ENCODE results near the gene TPCN2. TPM values are rescaled to one million over a fixed set of nuclear protein-coding genes. Genes with fewer than 3 reads are reported as not detected.

TPCN2 gene
- total RNA-seq, 5 donors from 2014 or later (not counting 1 experiment from before 2014, with no cell fraction given), result 14.9 to 34.3 (median 19.4) TPM

DNA sequence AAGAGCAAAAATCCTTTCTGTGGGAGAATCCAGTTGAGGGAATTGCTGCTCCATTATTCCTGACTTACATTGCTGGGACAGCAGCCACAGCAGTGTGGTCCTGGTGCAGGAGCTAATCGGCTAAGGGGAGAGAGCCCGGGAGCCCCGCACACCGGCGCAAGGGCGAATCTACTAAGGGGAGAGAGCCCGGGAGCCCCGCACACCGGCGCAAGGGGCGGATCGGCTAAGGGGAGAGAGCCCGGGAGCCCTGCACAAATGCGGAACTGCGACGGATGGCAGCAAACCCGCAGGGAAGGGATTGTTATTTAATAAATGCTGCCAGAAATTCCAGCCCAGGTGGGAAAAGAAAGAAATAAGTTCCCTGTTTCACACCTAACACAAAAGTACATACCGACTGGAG lies 43.5 kb downstream of the TPCN2 start:
- DNase-seq (no peak), ATAC-seq (replicated peaks in 1 of 4) (no peak)
- Histone ChIP-seq H3K27me3 (replicated peaks in 1 of 2; ENCODE audit: control insufficient read depth in 2 of 2, extremely low read depth in 1 of 2, insufficient read depth in 2 of 2, low read length in 1 of 2) (no peaks in the 10 kb centered on the region), H3K27ac (ENCODE audit: low read length) (no peak overlapping the region), H3K4me3 (ENCODE audit: control insufficient read depth in 1 of 2, extremely low read depth in 1 of 2, low read length in 1 of 2) (no peak overlapping the region), H3K4me1 (ENCODE audit: control insufficient read depth in 1 of 2, extremely low read depth in 1 of 2, insufficient read depth in 2 of 2, low read length in 2 of 2) (peaks cover 0 to 4% of the 10 kb centered on the region in 2 experiments), H3K36me3 (ENCODE audit: control insufficient read depth in 2 of 2, extremely low read depth in 1 of 2, insufficient read depth in 1 of 2, low read length in 1 of 2) (peaks cover 0 to 15% of the 10 kb centered on the region in 2 donors), H3K9me3 (no peaks in the 10 kb centered on the region)
- 87% methylated on average over 12 of the region's 18 CpGs for WGBS (ENCODE audit: insufficient coverage)
- Mint-ChIP-seq H3K4me1 (peaks cover 0 to 4% (median 0%) of the 10 kb centered on the region in 3 donors), H3K27me3 (no peaks in the 10 kb centered on the region), H3K36me3 (peaks cover 15% of the 10 kb centered on the region), H3K4me3 (no peak overlapping the region), H3K9me3 (no peaks in the 10 kb centered on the region), H3K27ac (no peak overlapping the region)
- ChIA-PET POLR2A (no interaction called here), CTCF (no interaction called here)

DNA sequence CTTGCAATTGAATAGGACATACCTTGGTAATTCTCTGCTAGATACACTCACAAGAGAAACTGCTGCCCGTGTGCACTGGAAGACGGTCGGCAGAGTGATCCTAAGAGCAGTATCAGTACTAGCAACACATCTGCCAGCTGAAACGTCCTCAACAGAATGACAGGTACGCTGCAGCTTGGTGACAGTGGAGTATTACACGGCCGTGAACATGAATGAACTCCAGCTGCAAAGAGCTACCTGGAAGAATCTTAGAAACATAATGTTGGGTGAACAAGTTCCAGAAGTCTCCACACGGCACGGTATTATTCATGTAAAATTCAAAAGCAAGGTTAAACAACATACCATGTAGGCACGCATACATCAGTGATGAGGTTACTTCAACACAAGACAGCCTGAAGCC lies 44.4 kb downstream of the TPCN2 start:
- Histone ChIP-seq H3K36me3 (ENCODE audit: control insufficient read depth in 2 of 2, extremely low read depth in 1 of 2, insufficient read depth in 1 of 2, low read length in 1 of 2) (peaks cover 0 to 7% of the 10 kb centered on the region in 2 donors), H3K4me3 (ENCODE audit: control insufficient read depth in 1 of 2, extremely low read depth in 1 of 2, low read length in 1 of 2) (no peak overlapping the region), H3K9me3 (no peaks in the 10 kb centered on the region), H3K4me1 (ENCODE audit: control insufficient read depth in 1 of 2, extremely low read depth in 1 of 2, insufficient read depth in 2 of 2, low read length in 2 of 2) (peaks cover 0 to 4% of the 10 kb centered on the region in 2 experiments), H3K27ac (ENCODE audit: low read length) (no peak overlapping the region), H3K27me3 (replicated peaks in 1 of 2; ENCODE audit: control insufficient read depth in 2 of 2, extremely low read depth in 1 of 2, insufficient read depth in 2 of 2, low read length in 1 of 2) (no peaks in the 10 kb centered on the region)
- 89% methylated on average over 8 of the region's 10 CpGs for WGBS (ENCODE audit: insufficient coverage)
- POLR2A ChIA-PET, result interaction anchor here in 1 of 2 donors (0.7 kb wide), 1 partner anchor 398 kb away, joined by 3 read pairs; no protein-coding TSS in a partner anchor
- peaks cover 0 to 4% (median 0%) of the 10 kb centered on the region in 3 donors for H3K4me1 Mint-ChIP-seq
- ATAC-seq (replicated peaks in 1 of 4) (no peak), DNase-seq (no peak)
- no peaks in the 10 kb centered on the region for H3K27me3 Mint-ChIP-seq
- peaks cover 15% of the 10 kb centered on the region for H3K36me3 Mint-ChIP-seq
- H3K9me3 Mint-ChIP-seq, result no peaks in the 10 kb centered on the region
- H3K27ac Mint-ChIP-seq, result no peak overlapping the region
- H3K4me3 Mint-ChIP-seq, result no peak overlapping the region
- CTCF ChIA-PET, result interaction anchor here in 1 of 2 donors (0.5 kb wide), 1 partner anchor 557 kb away, joined by 3 read pairs; no protein-coding TSS in a partner anchor

GRCh38 chr11:69094111-69094914 lies 45.6 kb downstream of the TPCN2 start:
- no peak for DNase-seq
- Mint-ChIP-seq H3K36me3 (peaks cover 15% of the 10 kb centered on the region), H3K27me3 (no peaks in the 10 kb centered on the region), H3K27ac (no peak overlapping the region), H3K4me1 (peaks cover 0 to 2% (median 0%) of the 10 kb centered on the region in 3 donors), H3K4me3 (no peak overlapping the region), H3K9me3 (no peaks in the 10 kb centered on the region)
- ChIA-PET CTCF (no interaction called here), POLR2A (no interaction called here)
- Histone ChIP-seq H3K36me3 (ENCODE audit: control insufficient read depth in 2 of 2, extremely low read depth in 1 of 2, insufficient read depth in 1 of 2, low read length in 1 of 2) (peaks cover 0 to 3% of the 10 kb centered on the region in 2 donors), H3K9me3 (no peaks in the 10 kb centered on the region), H3K27me3 (replicated peaks in 1 of 2; ENCODE audit: control insufficient read depth in 2 of 2, extremely low read depth in 1 of 2, insufficient read depth in 2 of 2, low read length in 1 of 2) (no peaks in the 10 kb centered on the region), H3K4me1 (ENCODE audit: control insufficient read depth in 1 of 2, extremely low read depth in 1 of 2, insufficient read depth in 2 of 2, low read length in 2 of 2) (no peaks in the 10 kb centered on the region), H3K27ac (ENCODE audit: low read length) (no peak overlapping the region), H3K4me3 (ENCODE audit: control insufficient read depth in 1 of 2, extremely low read depth in 1 of 2, low read length in 1 of 2) (no peak overlapping the region)
- WGBS (ENCODE audit: insufficient coverage), result 91% methylated on average over 8 of the region's 16 CpGs
- ATAC-seq (replicated peaks in 1 of 4), result no peak

- no peak for DNase-seq
- Histone ChIP-seq H3K4me3 (ENCODE audit: control insufficient read depth in 1 of 2, extremely low read depth in 1 of 2, low read length in 1 of 2) (no peak overlapping the region), H3K4me1 (ENCODE audit: control insufficient read depth in 1 of 2, extremely low read depth in 1 of 2, insufficient read depth in 2 of 2, low read length in 2 of 2) (no peaks in the 10 kb centered on the region), H3K9me3 (no peaks in the 10 kb centered on the region), H3K36me3 (ENCODE audit: control insufficient read depth in 2 of 2, extremely low read depth in 1 of 2, insufficient read depth in 1 of 2, low read length in 1 of 2) (peaks cover 0 to 3% of the 10 kb centered on the region in 2 donors), H3K27ac (ENCODE audit: low read length) (no peak overlapping the region), H3K27me3 (replicated peaks in 1 of 2; ENCODE audit: control insufficient read depth in 2 of 2, extremely low read depth in 1 of 2, insufficient read depth in 2 of 2, low read length in 1 of 2) (peaks cover 0 to 4% of the 10 kb centered on the region in 2 experiments)
- 100% methylated on average over 2 of the region's 10 CpGs for WGBS (ENCODE audit: insufficient coverage)
- H3K27me3 Mint-ChIP-seq, result no peaks in the 10 kb centered on the region
- H3K4me3 Mint-ChIP-seq, result no peak overlapping the region
- H3K9me3 Mint-ChIP-seq, result no peaks in the 10 kb centered on the region
- no peak overlapping the region for H3K27ac Mint-ChIP-seq
- ChIA-PET POLR2A (no interaction called here), CTCF (no interaction called here)
- H3K36me3 Mint-ChIP-seq, result peaks cover 15% of the 10 kb centered on the region
- ATAC-seq (replicated peaks in 1 of 4), result no peak
- no peaks in the 10 kb centered on the region for H3K4me1 Mint-ChIP-seq
Observed at GRCh38 chr11:69094915-69095290, 46.2 kb downstream of the TPCN2 start.

GRCh38 chr11:69095300-69095699 lies 46.6 kb downstream of the TPCN2 start:
- CTCF ChIA-PET, result no interaction called here
- Histone ChIP-seq H3K36me3 (ENCODE audit: control insufficient read depth in 2 of 2, extremely low read depth in 1 of 2, insufficient read depth in 1 of 2, low read length in 1 of 2) (peaks cover 0 to 1% of the 10 kb centered on the region in 2 donors), H3K9me3 (no peaks in the 10 kb centered on the region), H3K27me3 (replicated peaks in 1 of 2; ENCODE audit: control insufficient read depth in 2 of 2, extremely low read depth in 1 of 2, insufficient read depth in 2 of 2, low read length in 1 of 2) (peaks cover 0 to 8% of the 10 kb centered on the region in 2 experiments), H3K4me1 (ENCODE audit: control insufficient read depth in 1 of 2, extremely low read depth in 1 of 2, insufficient read depth in 2 of 2, low read length in 2 of 2) (no peaks in the 10 kb centered on the region), H3K27ac (ENCODE audit: low read length) (no peak overlapping the region), H3K4me3 (ENCODE audit: control insufficient read depth in 1 of 2, extremely low read depth in 1 of 2, low read length in 1 of 2) (no peak overlapping the region)
- POLR2A ChIA-PET, result no interaction called here
- DNase-seq, result no peak
- no peak overlapping the region for H3K27ac Mint-ChIP-seq
- no peak overlapping the region for H3K4me3 Mint-ChIP-seq
- H3K36me3 Mint-ChIP-seq, result peaks cover 11% of the 10 kb centered on the region
- 90% methylated on average over 6 of the region's 10 CpGs for WGBS (ENCODE audit: insufficient coverage)
- ATAC-seq (replicated peaks in 1 of 4), result no peak
- H3K4me1 Mint-ChIP-seq, result no peaks in the 10 kb centered on the region
- H3K27me3 Mint-ChIP-seq, result peaks cover 0 to 3% of the 10 kb centered on the region in 2 donors
- no peaks in the 10 kb centered on the region for H3K9me3 Mint-ChIP-seq

DNA sequence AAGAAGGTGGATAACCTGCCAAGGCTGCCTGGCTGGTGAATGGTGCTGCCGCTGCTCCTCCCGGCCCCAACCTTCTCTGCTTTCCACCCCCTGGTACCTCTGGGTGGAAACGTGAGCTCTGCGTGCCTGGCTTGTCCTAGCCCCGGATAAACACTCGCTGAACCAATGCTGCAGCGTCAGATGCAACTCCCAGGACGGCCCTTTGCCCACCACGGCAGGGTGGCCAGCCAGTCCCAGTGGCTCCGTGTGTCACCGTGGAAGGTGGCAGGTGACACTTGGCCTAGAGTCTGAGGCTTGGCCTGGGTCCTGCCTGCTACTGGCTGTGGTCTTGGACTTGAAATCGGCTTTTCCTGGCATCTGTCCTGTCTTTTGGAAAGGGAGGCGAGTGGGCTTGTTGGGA lies 47.7 kb downstream of the TPCN2 start:
- DNase-seq (no peak), ATAC-seq (replicated peaks in 1 of 4) (no peak)
- CTCF ChIA-PET, result no interaction called here
- Histone ChIP-seq H3K27me3 (replicated peaks in 1 of 2; ENCODE audit: control insufficient read depth in 2 of 2, extremely low read depth in 1 of 2, insufficient read depth in 2 of 2, low read length in 1 of 2) (peaks cover 0 to 20% of the 10 kb centered on the region in 2 experiments), H3K4me1 (ENCODE audit: control insufficient read depth in 1 of 2, extremely low read depth in 1 of 2, insufficient read depth in 2 of 2, low read length in 2 of 2) (peaks cover 0 to 2% of the 10 kb centered on the region in 2 experiments), H3K36me3 (ENCODE audit: control insufficient read depth in 2 of 2, extremely low read depth in 1 of 2, insufficient read depth in 1 of 2, low read length in 1 of 2) (no peaks in the 10 kb centered on the region), H3K27ac (ENCODE audit: low read length) (no peak overlapping the region), H3K9me3 (no peaks in the 10 kb centered on the region), H3K4me3 (ENCODE audit: control insufficient read depth in 1 of 2, extremely low read depth in 1 of 2, low read length in 1 of 2) (no peak overlapping the region)
- peaks cover 0 to 3% of the 10 kb centered on the region in 2 donors for H3K27me3 Mint-ChIP-seq
- H3K4me1 Mint-ChIP-seq, result peaks cover under 1 to 2% (median under 1%) of the 10 kb centered on the region in 3 donors
- POLR2A ChIA-PET, result no interaction called here
- H3K36me3 Mint-ChIP-seq, result peaks cover 10% of the 10 kb centered on the region
- no peaks in the 10 kb centered on the region for H3K9me3 Mint-ChIP-seq
- no peak overlapping the region for H3K4me3 Mint-ChIP-seq
- 89% methylated on average over 13 of the region's 13 CpGs for WGBS (ENCODE audit: insufficient coverage)
- no peak overlapping the region for H3K27ac Mint-ChIP-seq

Data from T-cell (primary cell).